HEK293T (cell line): ENCODE data around the gene CXCL8.

Experiments used
- BHLHE40 ChIP-seq: fragments of 450-650 bp; IDR thresholded peaks from 2 replicates; pipeline ENCODE4 v1.6.1; 2016; ENCODE audit warnings: mild to moderate bottlenecking, moderate library complexity, borderline replicate concordance
- ELF4 ChIP-seq: fragments of 450-650 bp; IDR thresholded peaks from 2 replicates; pipeline ENCODE4 v1.6.1; 2017; ENCODE audit warnings: antibody characterized with exemption
- FOXA1 ChIP-seq: fragments of 450-650 bp; IDR thresholded peaks from 2 replicates; pipeline ENCODE4 v1.6.1; 2016; ENCODE audit warnings: mild to moderate bottlenecking
- FOXK2 ChIP-seq: fragments of 450-650 bp; IDR thresholded peaks from 2 replicates; pipeline ENCODE4 v1.6.1; 2016; ENCODE audit warnings: mild to moderate bottlenecking
- L3MBTL2 ChIP-seq: fragments of 450-650 bp; conservative IDR thresholded peaks from 2 replicates; pipeline ENCODE4 v1.6.1; 2016; ENCODE audit warnings: mild to moderate bottlenecking
- NFRKB ChIP-seq: fragments of 450-650 bp; IDR thresholded peaks from 2 replicates; pipeline ENCODE4 v1.6.1; 2016; ENCODE audit warnings: mild to moderate bottlenecking, moderate library complexity
- SUZ12 ChIP-seq: fragments of 450-650 bp; IDR thresholded peaks from 2 replicates; pipeline ENCODE4 v1.6.1; 2016; ENCODE audit warnings: mild to moderate bottlenecking
- TF ChIP-seq, protein P1 (sequence below): fragments of 450-650 bp; IDR thresholded peaks from 2 replicates; pipeline ENCODE4 v1.6.1; 2016

DNA sequence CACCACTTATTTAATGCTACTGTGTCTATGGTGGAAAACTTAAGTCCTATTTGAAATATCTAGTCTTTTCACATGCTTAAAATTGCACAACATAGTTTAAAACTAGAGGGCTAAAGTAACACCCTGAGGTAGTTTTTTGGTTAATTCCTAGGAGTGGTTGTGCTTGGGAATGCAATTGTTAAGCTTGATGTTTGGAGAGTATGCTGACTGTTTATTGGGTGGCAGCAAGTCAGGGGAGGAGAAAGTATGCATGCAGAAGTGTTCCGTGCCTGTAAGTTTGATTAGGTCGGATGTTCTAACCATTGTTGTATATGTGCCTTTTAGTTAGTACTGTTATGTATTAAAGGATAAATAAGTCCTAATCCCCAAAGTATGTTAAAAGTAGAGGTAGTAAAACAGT lies 40.5 kb downstream of the CXCL8 start:
- no peak for TF ChIP-seq FOXA1
- TF ChIP-seq FOXK2 = no peak
- no peak for TF ChIP-seq NFRKB
- no peak for TF ChIP-seq ELF4
- no peak for TF ChIP-seq BHLHE40
- no peak for TF ChIP-seq L3MBTL2
- TF ChIP-seq, protein P1, sequence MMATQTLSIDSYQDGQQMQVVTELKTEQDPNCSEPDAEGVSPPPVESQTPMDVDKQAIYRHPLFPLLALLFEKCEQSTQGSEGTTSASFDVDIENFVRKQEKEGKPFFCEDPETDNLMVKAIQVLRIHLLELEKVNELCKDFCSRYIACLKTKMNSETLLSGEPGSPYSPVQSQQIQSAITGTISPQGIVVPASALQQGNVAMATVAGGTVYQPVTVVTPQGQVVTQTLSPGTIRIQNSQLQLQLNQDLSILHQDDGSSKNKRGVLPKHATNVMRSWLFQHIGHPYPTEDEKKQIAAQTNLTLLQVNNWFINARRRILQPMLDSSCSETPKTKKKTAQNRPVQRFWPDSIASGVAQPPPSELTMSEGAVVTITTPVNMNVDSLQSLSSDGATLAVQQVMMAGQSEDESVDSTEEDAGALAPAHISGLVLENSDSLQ = no peak
- no peak for TF ChIP-seq SUZ12
